D721Med (cell line): ENCODE data around the gene ANO2.
"Not testable (repeated sequence)": the region's sequence is repeated elsewhere in the genome, so short reads cannot be mapped to it uniquely, and the experiment has no call there.

Source experiments
- DNase-seq: peaks from one replicate; pipeline ENCODE4 v3.0.0; 2011; ENCODE audit warnings: low spot score; ENCODE audit not compliant: insufficient read length
- FAIRE-seq: peaks from 2 replicates; lab custom pipeline; 2011; peaks lifted over from hg19 to GRCh38; lab: Jason Lieb, UNC
- TF ChIP-seq, protein P1 (sequence below): IDR thresholded peaks from 2 replicates; pipeline ENCODE4 v1.5.1; 2012; ENCODE audit warnings: mild to moderate bottlenecking, control low read depth; ENCODE audit not compliant: insufficient read depth; ENCODE audit errors: missing control alignments

Gene ANO2

DNA sequence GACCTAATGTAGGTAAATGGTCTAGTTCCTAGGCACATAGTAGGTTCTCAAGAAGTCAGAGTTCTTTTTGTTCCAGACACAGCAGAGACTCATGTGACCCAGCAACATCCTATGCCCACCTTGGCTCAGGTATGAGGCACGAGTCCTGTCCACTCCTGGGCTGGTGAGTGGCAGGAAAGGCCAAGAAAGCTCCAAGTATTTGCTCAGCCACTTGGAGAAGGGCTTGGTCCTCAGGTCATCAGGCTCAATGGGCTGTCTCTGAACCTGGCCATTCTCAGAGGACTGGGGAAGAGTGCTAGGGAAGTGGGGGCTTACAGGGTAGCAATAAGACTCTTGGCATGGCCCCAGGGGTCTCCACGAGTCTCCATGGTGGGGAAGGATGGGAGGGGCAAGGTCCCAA, 260.1 kb downstream of the ANO2 start:
- TF ChIP-seq, protein P1, sequence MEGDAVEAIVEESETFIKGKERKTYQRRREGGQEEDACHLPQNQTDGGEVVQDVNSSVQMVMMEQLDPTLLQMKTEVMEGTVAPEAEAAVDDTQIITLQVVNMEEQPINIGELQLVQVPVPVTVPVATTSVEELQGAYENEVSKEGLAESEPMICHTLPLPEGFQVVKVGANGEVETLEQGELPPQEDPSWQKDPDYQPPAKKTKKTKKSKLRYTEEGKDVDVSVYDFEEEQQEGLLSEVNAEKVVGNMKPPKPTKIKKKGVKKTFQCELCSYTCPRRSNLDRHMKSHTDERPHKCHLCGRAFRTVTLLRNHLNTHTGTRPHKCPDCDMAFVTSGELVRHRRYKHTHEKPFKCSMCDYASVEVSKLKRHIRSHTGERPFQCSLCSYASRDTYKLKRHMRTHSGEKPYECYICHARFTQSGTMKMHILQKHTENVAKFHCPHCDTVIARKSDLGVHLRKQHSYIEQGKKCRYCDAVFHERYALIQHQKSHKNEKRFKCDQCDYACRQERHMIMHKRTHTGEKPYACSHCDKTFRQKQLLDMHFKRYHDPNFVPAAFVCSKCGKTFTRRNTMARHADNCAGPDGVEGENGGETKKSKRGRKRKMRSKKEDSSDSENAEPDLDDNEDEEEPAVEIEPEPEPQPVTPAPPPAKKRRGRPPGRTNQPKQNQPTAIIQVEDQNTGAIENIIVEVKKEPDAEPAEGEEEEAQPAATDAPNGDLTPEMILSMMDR = no peak
- no peak for FAIRE-seq
- no peak for DNase-seq

DNA sequence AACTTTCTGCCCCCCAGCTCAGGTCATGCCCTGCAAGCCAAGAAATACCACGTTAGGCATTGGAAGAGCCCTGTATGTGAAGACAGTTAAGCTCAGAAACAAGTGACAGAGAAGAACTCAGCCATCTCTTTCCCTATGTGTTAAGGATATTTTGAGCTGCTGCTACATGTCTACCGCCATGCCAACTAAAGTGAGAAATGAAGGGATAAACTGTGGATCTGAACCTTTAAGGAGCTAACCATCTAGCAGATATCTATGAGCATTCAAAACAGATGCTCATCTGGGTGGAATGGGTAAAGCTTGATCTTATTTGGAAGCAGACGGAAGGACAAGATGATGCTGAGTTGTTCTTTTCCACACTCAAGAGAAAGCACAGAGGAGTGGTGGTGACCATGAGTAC, 262.5 kb downstream of the ANO2 start:
- no peak for DNase-seq
- TF ChIP-seq, protein P1 = no peak
- no peak for FAIRE-seq

DNA sequence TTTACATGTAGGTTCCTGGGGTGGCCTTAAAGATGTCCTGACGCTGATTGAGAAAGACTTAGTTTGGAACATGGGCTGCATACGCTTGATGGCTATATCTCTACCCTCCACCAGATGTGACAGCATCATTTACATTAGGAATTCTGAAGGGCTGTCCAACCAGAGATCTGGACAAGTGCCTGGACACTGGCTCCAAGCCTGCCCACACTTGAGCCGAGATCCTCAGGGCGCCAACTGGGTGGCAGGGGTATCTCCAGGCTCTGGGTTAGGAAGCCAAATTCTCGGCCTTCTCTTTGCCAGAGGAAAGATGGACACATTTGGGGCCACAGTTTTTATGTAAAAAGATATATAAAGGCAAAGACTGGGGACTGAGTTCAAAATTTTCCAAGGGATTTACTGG, 266.9 kb downstream of the ANO2 start:
- FAIRE-seq (no peak), DNase-seq (no peak)
- TF ChIP-seq, protein P1 = no peak

DNA sequence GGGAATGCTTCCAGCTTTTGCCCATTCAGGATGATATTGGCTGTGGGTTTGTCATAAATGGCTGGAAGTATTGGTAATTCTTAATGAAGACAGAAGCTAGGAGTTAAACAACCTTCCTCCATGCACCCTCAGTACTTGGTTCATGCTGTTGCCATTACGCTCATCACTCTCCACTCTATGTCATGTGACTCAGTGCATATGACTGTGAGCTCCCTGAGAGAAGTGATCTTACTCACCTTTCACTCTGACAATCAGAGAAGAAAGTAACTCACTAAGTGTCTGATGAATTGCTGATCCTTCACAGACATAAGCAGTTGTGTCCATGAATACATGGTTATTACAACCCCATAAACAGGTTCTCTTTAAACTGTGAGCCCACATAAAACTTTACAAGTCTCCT, 275.4 kb downstream of the ANO2 start:
- FAIRE-seq, DNase-seq: not testable (repeated sequence)

DNA sequence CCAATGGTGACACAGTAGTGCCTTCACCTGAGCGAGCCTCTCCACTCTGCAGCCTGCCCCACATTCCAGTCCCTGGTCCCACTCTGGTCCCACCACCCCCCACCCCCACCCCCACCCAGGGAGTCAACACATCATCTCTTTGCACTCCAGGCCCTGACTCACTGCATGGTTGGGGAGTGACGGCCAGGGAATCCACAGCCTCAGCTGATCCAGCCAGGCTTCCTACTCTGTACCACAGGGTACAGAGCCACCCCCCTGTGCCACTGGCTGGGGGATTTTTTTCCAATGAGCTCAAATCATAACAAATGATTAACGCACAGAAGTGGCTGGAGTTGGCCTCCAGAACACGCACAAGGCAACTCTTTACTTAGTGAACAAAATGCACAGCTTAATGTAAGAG, 279.4 kb downstream of the ANO2 start:
- DNase-seq (no peak), FAIRE-seq (no peak)
- TF ChIP-seq, protein P1 = no peak

DNA sequence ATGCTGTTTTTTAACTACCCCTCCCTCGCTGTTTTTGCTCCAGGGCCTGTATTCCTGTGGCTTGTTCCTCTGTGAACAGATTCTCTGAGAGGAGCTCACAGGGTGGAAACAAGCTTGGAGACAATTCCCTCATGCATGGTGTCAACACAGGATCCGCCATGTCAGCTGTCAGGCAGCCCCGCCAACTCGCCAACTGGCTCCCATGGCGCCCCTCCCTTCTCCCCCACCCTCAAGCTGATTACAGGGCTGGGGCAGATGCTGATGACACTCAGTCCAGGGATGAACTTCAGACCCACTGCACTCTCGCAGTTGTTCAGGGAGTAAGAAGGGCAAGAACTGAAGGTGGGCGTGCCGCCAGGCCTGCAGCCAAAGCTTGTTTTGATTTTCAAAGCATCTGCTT, 283.2 kb downstream of the ANO2 start:
- TF ChIP-seq, protein P1 = no peak
- DNase-seq = no peak
- no peak for FAIRE-seq

DNA sequence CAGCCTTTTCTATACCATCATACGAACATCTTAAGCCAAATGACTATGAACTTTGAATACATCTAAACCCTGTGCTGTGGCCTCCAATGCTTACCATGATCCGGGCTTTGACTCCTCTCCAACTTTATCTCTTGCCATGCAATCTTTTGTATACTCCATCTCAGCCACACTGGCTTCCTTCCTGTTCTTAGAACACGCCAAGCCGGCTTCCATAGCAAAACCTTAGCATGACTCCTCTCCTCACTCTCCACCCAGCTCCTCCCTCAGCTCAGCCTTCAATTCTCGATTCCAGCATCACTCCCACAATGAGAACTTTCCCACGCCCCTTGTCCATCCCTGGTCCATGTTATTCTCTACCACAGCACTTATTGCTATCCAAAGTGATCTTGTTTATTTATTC, 284.8 kb downstream of the ANO2 start:
- FAIRE-seq = no peak
- DNase-seq = no peak
- TF ChIP-seq, protein P1 = no peak

DNA sequence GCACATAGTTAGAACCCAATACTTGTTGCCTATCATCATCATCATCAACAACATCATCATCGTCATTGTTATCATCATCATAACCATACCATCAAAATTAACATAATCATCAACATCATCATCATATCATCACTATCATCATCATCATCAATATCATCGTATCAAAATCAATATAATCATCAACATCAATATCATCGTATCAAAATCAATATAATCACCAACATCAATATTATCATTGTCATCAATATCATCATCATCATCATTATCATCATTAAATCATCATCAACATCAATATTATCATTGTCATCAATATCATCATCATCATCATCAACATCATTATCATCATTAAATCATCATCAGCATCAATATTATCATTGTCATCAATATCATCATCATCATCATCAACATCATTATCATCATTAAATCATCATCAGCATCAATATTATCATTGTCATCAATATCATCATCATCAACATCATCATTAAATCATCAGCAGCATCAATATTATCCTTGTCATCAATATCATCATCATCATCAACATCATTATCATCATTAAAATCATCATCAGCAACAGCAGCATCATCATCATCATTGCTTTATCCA, 286.6 kb downstream of the ANO2 start:
- FAIRE-seq = peak; percentile 88
- DNase-seq = not testable (repeated sequence)
